Stimulated activated naive CD8-positive, alpha-beta T cell treated with anti-CD3 and anti-CD28 coated beads, Interleukin-15, amount 100 ng/mL, for 72 hours (primary cell): ENCODE measurements around the gene NR4A3.

Experiments used
- ATAC-seq: fragments of 150-1000 bp; cut with Tn5 transposase; 2 replicates; pipeline ENCODE4 v1.10.0; 2021; ENCODE audit warnings: mild to moderate bottlenecking, moderate library complexity
- DNase-seq, 2 donors: peaks; one replicate each; pipeline ENCODE4 v3.0.0; 2021 to 2022
- H3K27ac Mint-ChIP-seq, 2 donors: one replicate each; pipeline ENCODE4 v1.8.0; 2022; ENCODE audit warnings: mild to moderate bottlenecking in 2 of 2, mixed read lengths in 2 of 2, moderate library complexity in 2 of 2
- H3K27me3 Mint-ChIP-seq: one replicate; pipeline ENCODE4 v1.8.0; 2022; ENCODE audit warnings: mixed read lengths
- H3K4me1 Mint-ChIP-seq: one replicate; pipeline ENCODE4 v1.8.0; 2022; ENCODE audit warnings: mild to moderate bottlenecking, mixed read lengths
- H3K4me3 Mint-ChIP-seq, 2 donors: one replicate each; pipeline ENCODE4 v1.8.0; 2022; ENCODE audit warnings: mild to moderate bottlenecking in 2 of 2, mixed read lengths in 2 of 2, moderate library complexity in 1 of 2
- H3K9me3 Mint-ChIP-seq, 2 donors: one replicate each; pipeline ENCODE4 v1.8.0; 2022; ENCODE audit warnings: mixed read lengths in 2 of 2

Gene NR4A3

GRCh38 chr9:99870126-99870525 lies 48.4 kb downstream of the NR4A3 start:
- H3K27me3 Mint-ChIP-seq = peaks cover 2% of the 10 kb centered on the region

GRCh38 chr9:99873531-99873930 lies 51.8 kb downstream of the NR4A3 start:
- H3K4me1 Mint-ChIP-seq = peaks cover 17% of the 10 kb centered on the region
- no peak overlapping the region for H3K4me3 Mint-ChIP-seq
- no peaks in the 10 kb centered on the region for H3K9me3 Mint-ChIP-seq
- peak; percentile 26 for ATAC-seq
- no peak for DNase-seq
- peaks cover 8% of the 10 kb centered on the region for H3K27me3 Mint-ChIP-seq
- no peak overlapping the region for H3K27ac Mint-ChIP-seq

More at GRCh38 chr9:99870126-99870525, 48.4 kb downstream of the NR4A3 start:
- ATAC-seq (no peak), DNase-seq (no peak)
- Mint-ChIP-seq H3K27ac (no peak overlapping the region), H3K4me1 (peaks cover 29% of the 10 kb centered on the region), H3K9me3 (no peaks in the 10 kb centered on the region), H3K4me3 (no peak overlapping the region)

- no peaks in the 10 kb centered on the region for H3K9me3 Mint-ChIP-seq
- H3K4me3 Mint-ChIP-seq = no peak overlapping the region
- H3K27ac Mint-ChIP-seq = no peak overlapping the region
- peak; percentile 67 for ATAC-seq
- H3K27me3 Mint-ChIP-seq = peaks cover 8% of the 10 kb centered on the region
- peaks cover 12% of the 10 kb centered on the region for H3K4me1 Mint-ChIP-seq
- DNase-seq = no peak
These were observed 52.4 kb downstream of the NR4A3 start for GRCh38 chr9:99873943-99874584.

GRCh38 chr9:99876190-99876589 lies 54.5 kb downstream of the NR4A3 start:
- DNase-seq (no peak), ATAC-seq (no peak)
- peaks cover 9% of the 10 kb centered on the region for H3K4me1 Mint-ChIP-seq
- no peak overlapping the region for H3K4me3 Mint-ChIP-seq
- peaks cover 8% of the 10 kb centered on the region for H3K27me3 Mint-ChIP-seq
- H3K27ac Mint-ChIP-seq = no peak overlapping the region
- no peaks in the 10 kb centered on the region for H3K9me3 Mint-ChIP-seq

GRCh38 chr9:99878651-99879050 lies 57.0 kb downstream of the NR4A3 start:
- H3K4me1 Mint-ChIP-seq = peaks cover 7% of the 10 kb centered on the region
- H3K9me3 Mint-ChIP-seq = no peaks in the 10 kb centered on the region
- no peak overlapping the region for H3K27ac Mint-ChIP-seq
- ATAC-seq = no peak
- no peak overlapping the region for H3K4me3 Mint-ChIP-seq
- DNase-seq = no peak
- H3K27me3 Mint-ChIP-seq = peaks cover 8% of the 10 kb centered on the region

GRCh38 chr9:99881769-99882168 lies 60.1 kb downstream of the NR4A3 start:
- no peaks in the 10 kb centered on the region for H3K4me1 Mint-ChIP-seq
- no peaks in the 10 kb centered on the region for H3K27me3 Mint-ChIP-seq
- DNase-seq (no peak), ATAC-seq (no peak)
- no peak overlapping the region for H3K4me3 Mint-ChIP-seq
- no peaks in the 10 kb centered on the region for H3K9me3 Mint-ChIP-seq
- no peak overlapping the region for H3K27ac Mint-ChIP-seq

- Mint-ChIP-seq H3K9me3 (no peaks in the 10 kb centered on the region), H3K27me3 (peaks cover 8% of the 10 kb centered on the region), H3K27ac (no peak overlapping the region), H3K4me3 (no peak overlapping the region), H3K4me1 (peaks cover 5% of the 10 kb centered on the region)
- DNase-seq (no peak), ATAC-seq (no peak)
These were observed 64.1 kb downstream of the NR4A3 start for GRCh38 chr9:99885747-99886146.

- peaks cover 5% of the 10 kb centered on the region for H3K4me1 Mint-ChIP-seq
- no peak overlapping the region for H3K27ac Mint-ChIP-seq
- H3K27me3 Mint-ChIP-seq = peaks cover 8% of the 10 kb centered on the region
- H3K9me3 Mint-ChIP-seq = no peaks in the 10 kb centered on the region
- ATAC-seq (no peak), DNase-seq (no peak)
- H3K4me3 Mint-ChIP-seq = no peak overlapping the region
These were observed 67.4 kb downstream of the NR4A3 start for GRCh38 chr9:99889120-99889519.

- H3K27me3 Mint-ChIP-seq = peaks cover 28% of the 10 kb centered on the region
- no peak overlapping the region for H3K4me3 Mint-ChIP-seq
- H3K27ac Mint-ChIP-seq = no peak overlapping the region
- H3K4me1 Mint-ChIP-seq = no peaks in the 10 kb centered on the region
- ATAC-seq (no peak), DNase-seq (no peak)
- H3K9me3 Mint-ChIP-seq = no peaks in the 10 kb centered on the region
These were observed 73.1 kb downstream of the NR4A3 start for GRCh38 chr9:99894826-99895225.

- H3K4me1 Mint-ChIP-seq = no peaks in the 10 kb centered on the region
- no peak overlapping the region for H3K27ac Mint-ChIP-seq
- DNase-seq (no peak), ATAC-seq (no peak)
- H3K9me3 Mint-ChIP-seq = no peaks in the 10 kb centered on the region
- no peak overlapping the region for H3K4me3 Mint-ChIP-seq
- peaks cover 28% of the 10 kb centered on the region for H3K27me3 Mint-ChIP-seq
These were observed 73.8 kb downstream of the NR4A3 start for GRCh38 chr9:99895510-99895909.

GRCh38 chr9:99896119-99896518 lies 74.4 kb downstream of the NR4A3 start:
- H3K4me1 Mint-ChIP-seq = no peaks in the 10 kb centered on the region
- ATAC-seq = no peak
- H3K4me3 Mint-ChIP-seq = no peak overlapping the region
- H3K27me3 Mint-ChIP-seq = peaks cover 28% of the 10 kb centered on the region
- H3K9me3 Mint-ChIP-seq = no peaks in the 10 kb centered on the region
- DNase-seq = no peak
- H3K27ac Mint-ChIP-seq = no peak overlapping the region

GRCh38 chr9:99903393-99903792 lies 81.7 kb downstream of the NR4A3 start:
- no peak for ATAC-seq
- Mint-ChIP-seq H3K4me1 (peaks cover 19% of the 10 kb centered on the region), H3K4me3 (no peak overlapping the region), H3K9me3 (no peaks in the 10 kb centered on the region), H3K27me3 (peaks cover 9% of the 10 kb centered on the region), H3K27ac (no peak overlapping the region)
- DNase-seq = no peak

GRCh38 chr9:99905833-99906402 lies 84.2 kb downstream of the NR4A3 start:
- H3K27me3 Mint-ChIP-seq = peaks cover 9% of the 10 kb centered on the region
- ATAC-seq = no peak
- H3K9me3 Mint-ChIP-seq = no peaks in the 10 kb centered on the region
- no peak for DNase-seq
- peak overlapping the region; percentile 88 to 95 for H3K27ac Mint-ChIP-seq
- peaks cover 29% of the 10 kb centered on the region for H3K4me1 Mint-ChIP-seq
- H3K4me3 Mint-ChIP-seq = peak overlapping the region; percentile 92 to 96

GRCh38 chr9:99906403-99907207 lies 84.9 kb downstream of the NR4A3 start, which contains the start of gene STX17:
Gene STX17, plus strand, starts transcription at chr9:99906654. Its CDS starts 8,586 bp downstream, at chr9:99915240.
- H3K4me1 Mint-ChIP-seq = peaks cover 29% of the 10 kb centered on the region
- peaks cover 9% of the 10 kb centered on the region for H3K27me3 Mint-ChIP-seq
- DNase-seq (peak; percentile 80 to 85), ATAC-seq (peak; percentile 96)
- H3K9me3 Mint-ChIP-seq = no peaks in the 10 kb centered on the region
- peak within 1 kb of the TSS; percentile 97 for H3K27ac Mint-ChIP-seq
- H3K4me3 Mint-ChIP-seq = peak within 1 kb of the TSS; percentile 92 to 96

GRCh38 chr9:99907208-99907532 lies 85.5 kb downstream of the NR4A3 start:
- H3K9me3 Mint-ChIP-seq = no peaks in the 10 kb centered on the region
- peaks cover 9% of the 10 kb centered on the region for H3K27me3 Mint-ChIP-seq
- peaks cover 29% of the 10 kb centered on the region for H3K4me1 Mint-ChIP-seq
- H3K27ac Mint-ChIP-seq = peak overlapping the region; percentile 97
- peak overlapping the region; percentile 92 to 96 for H3K4me3 Mint-ChIP-seq
- DNase-seq = no peak
- ATAC-seq = no peak

- Mint-ChIP-seq H3K4me1 (peaks cover 28% of the 10 kb centered on the region), H3K4me3 (no peak overlapping the region), H3K9me3 (no peaks in the 10 kb centered on the region), H3K27me3 (no peaks in the 10 kb centered on the region), H3K27ac (no peak overlapping the region)
- ATAC-seq (no peak), DNase-seq (no peak)
These were observed 89.9 kb downstream of the NR4A3 start for GRCh38 chr9:99911600-99911999.
